SU-DHL-6 (cell line): ENCODE measurements around the gene ARPP21.

Experiments used
- CTCF ChIP-seq: fragments of 200-600 bp; sonication (generic); IDR thresholded peaks from one replicate; pipeline ENCODE4 v1.5.1; 2017; ENCODE audit warnings: antibody characterized with exemption, mild to moderate bottlenecking, low read length, moderate library complexity; ENCODE audit not compliant: insufficient read depth, poor library complexity, severe bottlenecking
- EZH2phosphoT487 ChIP-seq: fragments of 200-600 bp; sonication (generic), shearing (Covaris generic); conservative IDR thresholded peaks from 2 replicates; pipeline ENCODE4 v1.6.1; 2018; ENCODE audit warnings: mild to moderate bottlenecking, antibody characterized with exemption, low read length, moderate library complexity, mixed read lengths

- TF ChIP-seq CTCF: no peak
- TF ChIP-seq EZH2phosphoT487: no peak
These were observed 15.2 kb downstream of the ARPP21 start for GRCh38 chr3:35654476-35654875.
